ENCODE data around the gene MPZL2.
A peak's percentile ranks its signal among the peaks of the same experiment; 100 is the strongest.

The MPZL2 gene

GRCh38 chr11:118211006-118211405, 53.1 kb downstream of the MPZL2 start:
- Mint-ChIP-seq H3K27ac (no peak overlapping the region), H3K36me3 (no peaks in the 10 kb centered on the region), H3K4me1 (peaks cover 69% of the 10 kb centered on the region), H3K9me3 (peaks cover 2% of the 10 kb centered on the region), H3K4me3 (no peak overlapping the region)
- DNase-seq (ENCODE audit: low spot score in 2 of 2) (no peak), ATAC-seq (no peak)

- no peak for ATAC-seq
- Mint-ChIP-seq H3K4me1 (peaks cover 63% of the 10 kb centered on the region), H3K36me3 (no peaks in the 10 kb centered on the region), H3K27ac (no peak overlapping the region), H3K9me3 (peaks cover 2% of the 10 kb centered on the region), H3K4me3 (no peak overlapping the region)
- DNase-seq (ENCODE audit: low spot score in 2 of 2): no peak
Measured at GRCh38 chr11:118210323-118210722, 53.8 kb downstream of the MPZL2 start.

- peaks cover 50% of the 10 kb centered on the region for H3K4me1 Mint-ChIP-seq
- ATAC-seq (peak; percentile 61), DNase-seq (ENCODE audit: low spot score in 2 of 2) (peak in 1 of 2 donors; percentile 48)
- peak overlapping the region; percentile 62 for H3K27ac Mint-ChIP-seq
- peaks cover 2% of the 10 kb centered on the region for H3K9me3 Mint-ChIP-seq
- H3K4me3 Mint-ChIP-seq: peak overlapping the region; percentile 48
- no peaks in the 10 kb centered on the region for H3K36me3 Mint-ChIP-seq
Measured at GRCh38 chr11:118209033-118209432, 55.1 kb downstream of the MPZL2 start.

- Mint-ChIP-seq H3K9me3 (peaks cover 2% of the 10 kb centered on the region), H3K4me3 (peak overlapping the region; percentile 54), H3K36me3 (no peaks in the 10 kb centered on the region), H3K4me1 (peaks cover 31% of the 10 kb centered on the region), H3K27ac (no peak overlapping the region)
- ATAC-seq: peak; percentile 62
- DNase-seq (ENCODE audit: low spot score in 2 of 2): no peak
Measured at GRCh38 chr11:118207079-118207478, 57.0 kb downstream of the MPZL2 start.

GRCh38 chr11:118206391-118207031, 57.6 kb downstream of the MPZL2 start:
- H3K27ac Mint-ChIP-seq: no peak overlapping the region
- peak overlapping the region; percentile 54 for H3K4me3 Mint-ChIP-seq
- H3K9me3 Mint-ChIP-seq: peaks cover 2% of the 10 kb centered on the region
- H3K36me3 Mint-ChIP-seq: no peaks in the 10 kb centered on the region
- ATAC-seq (no peak), DNase-seq (ENCODE audit: low spot score in 2 of 2) (no peak)
- peaks cover 25% of the 10 kb centered on the region for H3K4me1 Mint-ChIP-seq

- peaks cover 20% of the 10 kb centered on the region for H3K4me1 Mint-ChIP-seq
- peaks cover 2% of the 10 kb centered on the region for H3K9me3 Mint-ChIP-seq
- ATAC-seq (no peak), DNase-seq (ENCODE audit: low spot score in 2 of 2) (no peak)
- no peak overlapping the region for H3K27ac Mint-ChIP-seq
- no peaks in the 10 kb centered on the region for H3K36me3 Mint-ChIP-seq
- peak overlapping the region; percentile 54 for H3K4me3 Mint-ChIP-seq
Measured at GRCh38 chr11:118205606-118206378, 58.3 kb downstream of the MPZL2 start.

All from stimulated activated effector memory CD8-positive, alpha-beta T cell treated with anti-CD3 and anti-CD28 coated beads, Interleukin-12 subunit alpha, Interleukin-12 subunit beta, amount 100 ng/mL, for 72 hours (primary cell).